Stimulated activated CD4-positive, alpha-beta T cell treated with anti-CD3 and anti-CD28 coated beads, Interleukin-4, amount 100 ng/mL, for 24 hours (primary cell): ENCODE measurements around the gene KCTD15.

Source experiments
- DNase-seq: peaks from one replicate; pipeline ENCODE4 v3.0.0-alpha.2; 2020

Gene KCTD15

DNA sequence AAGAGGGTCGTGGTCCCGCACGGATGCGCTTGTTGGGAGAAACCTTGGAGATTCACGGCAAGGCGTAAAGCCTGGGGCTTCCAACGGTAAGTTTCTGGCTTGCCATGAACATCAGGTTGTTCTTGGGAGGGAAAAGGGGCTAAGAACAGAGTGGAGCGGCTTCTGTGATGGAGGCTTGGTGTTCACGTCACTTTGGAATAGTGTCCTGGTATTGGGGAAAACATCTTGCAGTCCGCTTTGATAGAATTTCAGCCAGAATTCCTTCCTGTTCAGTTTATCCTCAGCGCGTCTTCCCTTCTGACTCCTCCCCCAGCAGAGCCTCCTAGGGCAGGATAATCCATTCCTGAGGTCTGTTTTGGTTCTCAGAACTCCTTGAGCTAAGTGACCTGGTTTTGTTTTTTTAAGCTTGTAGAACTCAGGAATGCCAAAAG is 2.0 kb downstream of the KCTD15 start:
- no peak for DNase-seq

DNA sequence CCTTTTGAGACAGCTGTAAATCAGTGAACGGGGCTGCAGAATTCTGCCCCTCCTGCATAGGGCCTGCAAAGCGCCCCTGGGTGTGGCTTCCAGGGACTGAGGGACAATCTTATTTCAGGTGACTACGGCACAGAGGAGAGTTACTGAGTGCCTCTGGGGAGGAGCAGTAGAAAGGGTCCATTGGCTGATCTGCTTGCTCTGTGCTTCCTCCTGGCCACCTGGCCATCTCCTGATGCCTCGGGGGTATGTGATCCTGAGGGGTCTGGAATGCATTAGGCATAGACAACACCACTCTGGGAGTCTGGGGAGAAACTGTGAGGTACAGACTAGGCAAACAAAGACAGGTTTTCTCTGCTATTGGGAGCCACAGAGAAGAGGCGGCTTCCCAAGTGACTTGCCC is 2.8 kb downstream of the KCTD15 start:
- DNase-seq, result no peak

DNA sequence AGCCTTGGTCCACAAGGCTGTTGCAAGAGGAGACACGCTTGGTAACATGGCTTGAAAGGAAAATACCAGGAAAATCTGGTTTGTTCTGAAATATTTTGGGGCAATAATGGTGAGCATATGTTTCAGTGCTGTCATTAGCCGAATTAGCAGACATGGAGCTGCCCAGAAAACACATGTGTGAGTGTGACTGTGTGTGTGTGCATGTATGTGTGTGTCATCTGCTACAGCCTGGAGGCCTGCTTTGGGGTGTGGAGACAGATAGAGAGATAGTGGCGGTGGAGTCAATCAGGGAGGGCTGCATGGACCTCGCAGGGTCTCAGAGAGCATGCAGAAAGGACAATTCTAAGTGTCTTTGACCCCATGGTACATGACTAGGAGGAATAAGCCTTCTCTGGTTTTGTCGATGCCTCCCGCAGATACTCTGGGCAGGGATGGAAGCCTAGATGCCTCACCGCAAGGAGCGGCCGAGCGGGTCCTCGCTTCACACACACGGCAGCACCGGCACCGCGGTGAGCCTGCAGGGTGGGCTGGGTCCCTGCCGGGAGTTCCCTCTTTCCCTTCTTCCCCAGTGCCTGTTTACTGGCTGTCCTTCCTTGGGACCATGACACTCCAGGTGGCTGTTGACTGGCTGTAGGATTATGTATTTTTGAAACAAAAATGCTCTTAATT is 3.5 kb downstream of the KCTD15 start:
- no peak for DNase-seq

DNA sequence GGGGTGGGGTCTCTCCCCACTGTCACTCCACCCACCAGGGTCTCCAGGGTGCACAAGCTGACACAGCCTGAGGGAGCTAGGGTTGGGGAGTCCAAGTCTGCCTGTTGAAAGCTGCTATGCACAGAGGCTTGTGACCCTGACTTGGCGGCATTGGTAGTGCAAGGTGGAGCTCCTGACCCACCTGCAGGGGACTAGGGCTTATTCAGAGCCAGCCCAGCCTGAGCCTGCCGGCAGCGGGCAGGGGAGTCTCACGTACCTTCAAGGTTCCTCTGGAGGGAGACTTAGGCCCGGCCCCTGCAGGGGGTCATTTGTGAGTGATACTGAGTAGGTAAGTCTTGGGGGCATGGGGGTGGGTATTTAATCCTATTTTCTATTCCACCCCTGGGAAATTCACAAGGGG is 4.7 kb downstream of the KCTD15 start:
- DNase-seq, result no peak

DNA sequence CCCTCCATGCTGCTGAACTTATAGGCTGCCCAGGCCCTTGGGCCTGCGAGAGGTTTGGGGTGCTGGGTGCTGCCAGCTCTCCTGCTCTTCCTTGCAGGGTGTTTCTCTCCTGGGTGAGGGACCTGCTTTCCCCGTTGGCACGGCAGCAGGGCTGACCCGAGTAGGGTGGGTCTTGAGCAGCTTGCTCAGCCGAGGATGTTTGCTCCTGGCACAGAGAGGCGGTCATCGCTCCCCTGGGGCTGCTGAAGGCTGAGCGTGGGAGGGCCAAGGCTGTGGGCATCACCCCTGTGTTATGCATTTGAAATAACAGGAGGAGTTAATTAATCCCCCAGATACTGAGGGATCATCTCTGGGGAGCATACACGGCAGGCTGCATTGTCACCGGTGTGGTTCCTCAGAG is 5.3 kb downstream of the KCTD15 start:
- DNase-seq, result no peak

DNA sequence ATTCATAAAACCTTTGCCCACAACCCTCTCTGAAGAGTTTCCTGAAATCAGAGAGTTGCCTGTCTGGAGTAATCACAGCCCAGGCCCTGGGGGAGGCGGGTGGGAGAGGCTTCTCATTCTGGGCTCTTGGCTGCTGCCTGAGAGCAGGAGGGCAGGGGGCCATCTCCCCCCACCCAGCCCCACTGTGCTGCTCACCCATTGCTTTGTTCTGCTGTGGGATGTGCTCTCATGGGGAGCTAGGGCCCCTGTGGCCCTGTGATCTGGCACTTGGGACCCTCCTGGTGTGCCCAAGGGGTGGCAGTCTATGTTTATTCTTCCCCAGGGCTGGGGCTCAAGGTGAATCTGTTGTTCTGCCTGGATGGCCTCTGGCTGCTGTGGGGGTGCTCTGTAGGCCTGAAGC is 6.1 kb downstream of the KCTD15 start:
- DNase-seq, result no peak

DNA sequence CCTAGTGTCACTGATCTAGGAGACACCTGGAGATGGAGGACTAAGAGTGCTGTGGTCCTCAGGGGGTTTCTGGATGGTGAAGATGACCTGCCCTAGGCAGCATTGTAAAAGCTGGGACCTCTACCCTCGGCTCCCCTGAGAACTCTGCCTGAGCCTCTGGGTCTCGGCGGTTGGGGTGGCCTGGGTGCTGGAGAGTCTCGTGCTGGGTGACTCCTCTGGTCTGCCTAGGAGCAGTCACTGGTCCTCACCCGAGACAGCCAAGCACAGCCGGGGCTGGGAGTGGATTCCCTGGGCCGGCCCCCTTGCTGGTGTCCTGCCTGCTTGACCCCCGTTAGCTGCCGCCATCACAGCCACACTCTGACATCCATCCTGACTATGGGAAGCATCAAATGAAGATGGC is 6.7 kb downstream of the KCTD15 start:
- DNase-seq, result no peak

DNA sequence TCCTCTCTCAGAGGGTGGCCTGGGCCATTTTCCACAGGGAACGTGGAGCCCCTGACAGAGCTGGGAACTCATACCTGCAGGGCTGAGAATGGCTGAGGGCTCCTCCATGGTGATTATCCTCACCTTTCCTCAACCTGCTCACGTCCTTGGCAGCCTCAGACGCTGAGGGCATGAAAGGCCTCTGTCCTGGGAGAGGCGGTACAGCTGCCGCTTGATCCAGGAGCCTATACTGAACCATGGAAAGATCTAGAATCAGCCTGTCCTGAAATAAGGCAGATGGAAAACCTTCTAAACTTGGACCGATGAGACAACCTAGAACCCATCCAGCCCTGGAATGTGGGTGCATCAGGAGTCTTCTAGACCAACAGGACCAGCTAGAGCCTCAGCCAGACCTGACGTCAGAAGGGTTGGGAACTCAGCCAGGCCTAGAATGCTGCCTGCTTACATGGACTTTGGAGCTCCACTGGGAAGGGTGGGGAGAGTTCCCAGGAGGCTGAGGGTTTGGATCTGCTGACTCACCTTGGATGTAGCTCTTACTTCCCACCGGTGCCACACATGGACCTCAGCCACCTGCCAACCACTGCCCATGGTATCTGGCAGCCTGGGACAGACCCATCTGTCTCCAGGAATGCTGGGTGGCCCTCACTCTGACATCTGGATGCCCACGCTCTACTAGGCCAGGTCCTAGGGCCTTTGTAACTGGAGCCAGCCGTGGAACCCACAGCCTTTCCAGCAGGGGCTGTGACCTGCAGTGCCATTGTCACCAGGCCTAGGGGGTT is 7.5 kb downstream of the KCTD15 start:
- no peak for DNase-seq

DNA sequence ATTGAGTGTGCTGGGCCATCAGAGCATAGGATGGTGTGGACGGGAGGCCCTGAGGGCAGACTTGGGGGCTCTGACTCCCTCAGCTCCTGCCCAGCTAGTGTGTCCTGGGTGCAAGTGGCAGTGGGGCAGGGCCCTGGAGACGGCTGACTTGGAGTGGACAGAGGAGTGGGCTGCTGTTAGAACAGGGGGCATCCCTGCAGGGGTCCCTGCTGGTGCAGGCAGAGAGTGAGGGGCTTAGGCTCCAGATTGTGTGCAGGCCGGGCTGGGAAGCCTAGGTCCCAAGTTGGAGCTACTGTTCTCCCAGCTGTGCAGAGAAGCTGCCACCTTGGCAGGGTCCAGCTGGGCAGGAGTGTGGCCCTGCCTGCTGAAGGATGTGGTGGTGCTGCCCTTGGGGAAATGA is 8.6 kb downstream of the KCTD15 start:
- no peak for DNase-seq

DNA sequence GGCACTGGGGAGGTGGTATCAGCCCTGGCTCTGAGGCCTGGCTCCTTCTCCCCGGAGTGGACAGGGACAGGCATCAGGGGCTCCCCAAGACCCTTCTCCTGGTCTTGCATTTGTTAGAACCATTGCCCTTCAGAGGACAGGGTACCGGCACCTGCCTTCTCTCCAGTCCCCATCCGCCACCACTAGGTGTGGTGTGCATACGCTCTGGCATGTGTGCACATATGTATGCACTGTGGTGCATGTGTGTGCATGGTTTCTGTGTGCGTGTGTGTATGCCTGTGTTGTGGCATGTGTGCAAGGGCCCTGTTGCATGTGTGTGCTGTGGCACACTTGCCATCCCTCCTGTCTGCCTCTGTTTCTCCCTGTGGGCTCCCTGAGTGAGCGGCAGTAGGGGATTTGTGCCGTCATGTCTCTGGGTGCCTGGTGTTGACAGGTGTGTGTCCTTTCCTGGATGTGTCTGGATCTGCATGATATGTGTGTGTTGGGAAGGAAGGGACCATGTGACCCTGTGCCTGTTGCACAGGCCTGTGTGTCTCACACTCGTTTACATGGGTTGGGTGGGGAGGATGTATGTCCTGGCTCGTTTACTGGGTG is 9.3 kb downstream of the KCTD15 start:
- no peak for DNase-seq

DNA sequence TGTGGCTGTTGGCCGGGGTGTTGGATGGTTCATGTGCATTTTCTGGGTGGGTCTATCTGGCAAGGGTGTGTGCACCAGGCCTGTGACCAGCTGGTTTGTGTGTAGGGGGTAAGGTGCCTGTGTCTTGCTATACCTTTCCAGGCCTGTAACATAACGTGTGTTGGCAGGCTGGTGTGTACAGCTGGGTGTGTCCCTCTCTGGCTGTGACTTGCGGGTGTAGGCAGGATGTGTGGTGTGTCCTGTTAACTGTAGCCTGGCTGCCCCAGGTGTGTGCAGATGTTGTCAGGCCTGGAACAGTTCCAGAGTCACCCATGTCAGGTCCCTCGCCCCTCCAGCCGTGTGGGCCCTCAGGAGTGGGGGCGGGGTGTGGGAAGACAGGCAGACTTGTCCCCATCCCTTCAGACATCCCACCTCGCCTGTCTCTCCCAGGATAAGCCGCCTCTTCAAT is 9.8 kb downstream of the KCTD15 start:
- DNase-seq, result no peak

DNA sequence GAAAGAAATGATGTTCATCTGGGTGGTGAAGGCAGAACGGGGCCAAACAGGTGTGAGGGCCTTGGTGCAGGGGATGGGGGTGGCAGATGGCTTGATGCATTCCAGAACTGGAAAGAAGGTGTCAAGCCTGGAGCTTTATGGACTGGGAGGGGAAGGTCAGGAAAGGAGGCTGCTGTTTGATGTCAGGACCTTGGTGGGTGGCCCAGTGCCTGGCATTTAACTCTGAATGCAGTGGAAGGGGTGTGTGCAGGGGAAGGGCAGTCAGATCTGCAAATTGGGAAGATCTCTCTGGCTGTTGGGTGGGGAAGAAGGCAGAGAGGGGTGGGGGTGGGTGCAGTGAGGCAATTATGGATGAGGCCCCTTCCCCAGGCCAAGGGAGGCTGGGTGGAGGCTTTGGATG is 11.7 kb downstream of the KCTD15 start:
- DNase-seq, result no peak

DNA sequence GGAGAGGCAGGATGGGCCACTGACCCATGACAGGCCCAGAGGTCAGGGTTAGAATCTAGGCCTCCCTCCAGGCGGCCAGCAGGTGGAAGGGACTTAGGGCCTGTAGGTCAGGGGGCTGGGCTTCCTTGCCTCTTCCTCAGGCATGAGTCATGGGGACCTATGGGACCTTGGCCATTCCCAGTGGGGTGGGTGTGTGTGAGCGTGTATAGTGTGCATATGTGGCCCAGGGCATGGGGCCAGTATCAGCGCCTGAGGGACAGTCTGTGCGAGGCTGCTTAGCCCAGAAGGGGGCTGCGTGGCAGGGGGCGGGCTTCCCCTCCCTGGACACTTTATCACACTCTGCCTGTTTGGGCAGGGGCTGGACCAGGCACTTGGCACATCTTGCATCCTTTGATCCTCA is 13.3 kb downstream of the KCTD15 start:
- DNase-seq, result no peak

DNA sequence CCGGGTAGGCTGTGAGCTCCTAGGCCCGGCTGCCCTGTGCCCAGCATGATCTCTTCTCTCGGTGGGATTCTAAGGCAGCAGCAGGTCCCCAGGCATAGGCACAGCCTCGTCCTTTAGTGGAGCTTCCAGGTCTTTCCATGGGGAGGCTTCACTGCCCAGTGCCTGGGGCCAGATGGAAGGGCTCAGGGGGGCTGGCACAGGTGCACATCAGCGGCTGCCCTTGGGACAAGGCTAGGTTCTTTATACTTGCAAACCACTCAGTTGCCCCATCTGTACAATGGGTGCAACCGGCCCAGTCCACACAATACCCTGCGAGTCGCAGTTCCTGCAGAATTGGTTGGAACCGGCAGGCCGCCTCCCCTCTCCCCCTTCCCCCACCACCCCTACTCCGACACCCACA is 14.2 kb downstream of the KCTD15 start:
- no peak for DNase-seq

DNA sequence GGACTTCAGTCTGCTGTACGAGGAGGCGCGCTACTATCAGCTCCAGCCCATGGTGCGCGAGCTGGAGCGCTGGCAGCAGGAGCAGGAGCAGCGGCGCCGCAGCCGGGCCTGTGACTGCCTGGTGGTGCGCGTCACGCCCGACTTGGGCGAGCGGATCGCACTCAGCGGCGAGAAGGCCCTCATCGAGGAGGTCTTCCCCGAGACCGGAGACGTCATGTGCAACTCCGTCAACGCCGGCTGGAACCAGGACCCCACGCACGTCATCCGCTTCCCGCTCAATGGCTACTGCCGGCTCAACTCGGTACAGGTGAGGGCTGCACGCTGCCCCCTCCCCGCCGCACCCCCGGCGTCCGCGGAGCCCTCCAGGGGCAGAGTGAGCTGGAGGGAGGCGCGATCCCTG is 14.6 kb downstream of the KCTD15 start:
- DNase-seq, result no peak

DNA sequence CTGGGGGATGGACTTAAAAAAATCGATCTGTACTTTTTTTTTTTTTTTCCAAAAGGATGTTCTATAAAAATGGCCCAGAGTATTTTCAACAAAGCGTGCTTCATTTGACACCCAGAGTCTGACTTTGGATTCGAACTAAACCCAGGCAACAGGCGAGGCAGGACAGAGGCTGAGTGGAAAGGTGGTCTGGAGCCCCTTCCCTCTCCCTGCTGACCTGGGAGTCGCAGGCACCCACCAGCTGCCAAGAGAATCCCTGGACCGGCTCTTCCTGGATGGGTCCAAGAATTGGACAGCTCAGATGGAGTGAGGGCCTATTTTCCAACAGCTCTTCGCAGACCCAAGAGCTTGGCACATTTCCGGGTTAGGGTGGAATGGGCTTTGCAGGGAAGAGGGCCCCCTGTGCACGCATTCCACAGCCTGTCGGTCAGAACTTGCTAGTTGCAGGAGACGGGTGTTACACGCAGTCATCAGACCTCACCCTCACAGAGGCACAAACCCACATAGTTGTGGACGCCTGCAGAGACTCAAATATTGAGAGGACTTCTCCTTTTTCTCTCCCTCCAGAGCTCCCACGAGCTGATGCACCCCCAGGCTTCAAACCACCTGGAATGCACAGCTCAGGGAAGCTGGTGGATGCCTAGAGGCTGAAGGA is 15.2 kb downstream of the KCTD15 start:
- no peak for DNase-seq

DNA sequence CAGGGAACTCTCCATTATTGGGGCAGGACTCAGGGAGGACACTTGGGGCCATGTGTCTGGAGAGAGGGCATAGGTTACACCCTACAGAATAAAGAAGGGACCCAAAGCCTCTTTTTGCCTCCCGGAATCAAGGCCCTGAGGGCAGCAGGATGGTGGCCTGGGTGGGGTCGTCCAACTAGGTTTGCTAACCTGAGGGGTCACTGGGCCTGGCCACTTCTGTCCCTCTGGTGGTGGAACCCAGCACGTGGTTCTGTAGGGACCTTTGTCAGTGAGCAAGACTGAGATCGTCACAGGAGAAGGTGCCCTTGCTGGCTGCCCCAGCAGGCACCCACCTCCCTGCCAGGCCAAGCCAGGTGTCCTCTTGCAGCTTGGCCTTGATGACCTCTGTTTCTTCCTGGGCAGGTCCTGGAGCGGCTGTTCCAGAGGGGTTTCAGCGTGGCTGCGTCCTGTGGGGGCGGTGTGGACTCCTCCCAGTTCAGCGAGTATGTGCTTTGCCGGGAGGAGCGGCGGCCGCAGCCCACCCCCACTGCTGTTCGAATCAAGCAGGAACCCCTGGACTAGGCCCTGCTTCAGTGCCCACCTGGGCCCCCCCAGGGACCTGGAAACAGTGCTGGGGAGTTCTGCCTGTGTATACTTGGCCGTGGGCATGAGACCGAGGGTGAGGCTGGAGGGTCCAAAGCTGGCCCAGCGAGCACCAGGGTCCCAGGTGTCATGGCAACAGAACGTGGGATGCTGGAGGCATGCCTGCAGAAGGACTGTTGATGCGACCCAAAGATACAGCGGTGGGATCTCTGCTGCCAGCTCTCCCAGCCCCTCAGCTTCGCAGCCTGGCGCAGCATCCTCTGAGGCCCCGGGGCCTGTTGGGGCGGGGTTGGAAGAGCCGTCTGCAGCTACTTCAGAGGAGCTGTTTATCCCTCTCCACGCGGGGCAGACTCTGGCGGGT is 16.0 kb downstream of the KCTD15 start:
- no peak for DNase-seq

DNA sequence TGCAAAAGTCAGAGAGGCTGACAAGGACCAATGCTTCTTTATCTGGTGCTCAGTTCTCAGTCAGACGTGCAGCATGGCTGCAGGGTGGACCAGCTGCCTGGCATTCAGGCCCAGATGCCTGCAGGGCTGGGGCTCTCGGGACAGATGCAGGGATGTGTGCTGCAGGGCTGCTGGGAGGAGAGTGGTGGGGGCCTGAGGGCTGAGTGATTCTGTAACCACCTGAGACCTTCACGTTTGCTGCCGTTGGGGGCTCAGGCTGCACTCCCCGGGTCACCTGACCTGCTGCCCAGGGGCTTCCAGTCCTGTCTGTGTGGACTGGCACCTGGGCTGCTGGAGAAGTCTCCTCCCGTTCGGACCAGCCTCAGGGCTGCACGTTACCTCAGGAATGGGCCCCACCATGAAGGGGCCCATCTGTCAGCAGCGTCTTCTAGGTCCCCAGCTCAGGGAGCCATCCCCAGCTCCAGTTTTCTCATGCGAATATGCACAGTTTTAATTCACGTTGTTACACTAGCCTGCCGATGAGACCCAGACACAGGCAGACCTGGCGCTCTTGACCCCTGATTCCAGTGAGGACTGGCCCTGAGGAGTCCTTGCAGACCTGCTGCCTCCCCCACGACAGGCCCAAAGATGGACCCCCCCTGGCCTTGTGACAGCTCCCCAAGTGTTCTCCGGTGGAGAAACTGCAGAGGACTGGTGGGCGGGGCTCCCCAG is 16.9 kb downstream of the KCTD15 start:
- no peak for DNase-seq

DNA sequence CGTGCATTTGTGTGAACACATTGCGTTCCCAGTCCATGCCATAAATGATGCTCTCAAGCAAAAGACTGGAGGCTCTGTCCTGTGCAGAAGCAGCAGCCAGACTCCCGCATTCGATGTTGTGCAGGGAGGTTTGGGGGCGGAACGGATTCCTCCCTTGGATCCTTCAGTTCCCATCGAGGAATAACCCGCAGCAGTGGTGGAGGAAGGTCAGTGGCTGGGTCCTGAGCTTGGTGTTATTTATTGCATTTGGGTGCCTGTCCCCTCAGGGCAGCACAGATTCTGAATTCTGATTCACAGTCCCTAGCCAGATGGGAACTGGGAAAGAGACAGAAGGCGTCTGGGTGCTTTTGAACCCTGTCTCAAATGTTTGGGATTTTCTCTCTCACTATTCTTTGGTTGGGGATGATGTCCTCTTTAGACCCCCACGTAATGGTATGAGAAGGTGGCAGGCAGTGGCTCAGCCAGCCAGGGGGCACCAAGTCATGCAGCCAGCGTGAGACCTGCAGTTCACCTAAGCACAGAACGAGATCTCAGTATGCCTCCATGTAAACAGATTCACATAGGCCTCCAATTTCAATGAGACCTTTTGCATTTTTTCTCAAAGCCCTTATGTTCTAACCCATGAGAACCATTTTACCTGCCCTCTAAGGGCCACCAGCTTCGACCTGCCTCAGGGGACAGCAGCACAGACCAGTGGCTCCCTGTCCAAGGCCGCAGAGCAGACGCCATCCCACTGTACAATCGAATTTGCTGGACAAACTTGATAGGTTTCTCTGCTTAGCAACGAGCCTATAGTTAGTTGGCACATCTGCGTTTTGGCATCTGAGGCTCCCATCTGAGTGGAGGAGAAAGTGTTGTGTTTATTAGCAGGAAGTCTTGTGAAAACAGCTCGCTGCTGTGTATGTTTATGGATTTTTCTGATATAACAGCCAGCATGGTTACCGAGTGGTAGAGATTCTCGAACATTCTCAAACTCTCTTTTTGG is 17.8 kb downstream of the KCTD15 start:
- no peak for DNase-seq
